Raji (cell line): ENCODE measurements around the gene STK40.

ENCODE experiments used
- POLR2A ChIP-seq: IDR thresholded peaks from 2 replicates; pipeline ENCODE4 v1.6.1; 2011; ENCODE audit warnings: low read depth, low read length, control low read depth; ENCODE audit not compliant: insufficient read depth

Gene STK40

DNA sequence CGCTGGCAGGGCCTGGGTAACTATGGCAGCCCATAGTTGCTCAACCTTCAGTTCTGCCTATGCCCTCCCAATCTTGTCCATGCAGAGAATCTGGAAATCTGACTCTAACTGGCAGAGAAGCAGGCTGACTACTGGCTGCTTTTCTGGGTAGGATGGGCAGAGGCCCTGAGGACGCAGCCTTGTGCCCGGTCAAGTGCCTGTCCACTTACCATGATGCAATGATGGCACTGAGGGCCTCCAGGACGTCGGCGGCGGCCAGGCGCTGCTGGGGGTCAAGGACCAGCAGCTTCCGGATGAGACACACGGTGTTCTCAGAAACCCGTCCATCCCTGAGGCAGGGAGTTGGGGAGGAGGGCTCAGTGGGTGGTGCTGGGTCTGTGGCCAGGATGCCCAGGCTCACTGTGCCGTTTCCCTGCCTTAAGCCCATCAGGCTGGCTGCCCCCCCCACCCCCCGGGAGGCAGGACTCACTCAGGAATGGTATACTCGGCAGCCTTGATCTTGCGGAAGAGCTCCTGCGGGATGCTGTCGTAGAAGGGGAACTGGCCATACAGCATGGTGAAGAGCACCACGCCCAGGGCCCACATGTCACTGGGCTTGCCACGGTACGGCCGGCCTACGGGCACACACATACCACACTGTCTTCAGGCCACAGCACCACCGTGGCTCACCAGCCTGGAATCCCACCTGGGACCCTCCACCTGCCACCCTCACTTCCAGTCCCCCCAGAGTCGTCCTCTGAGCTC, 41.9 kb downstream of the STK40 start:
- no peak for TF ChIP-seq POLR2A

DNA sequence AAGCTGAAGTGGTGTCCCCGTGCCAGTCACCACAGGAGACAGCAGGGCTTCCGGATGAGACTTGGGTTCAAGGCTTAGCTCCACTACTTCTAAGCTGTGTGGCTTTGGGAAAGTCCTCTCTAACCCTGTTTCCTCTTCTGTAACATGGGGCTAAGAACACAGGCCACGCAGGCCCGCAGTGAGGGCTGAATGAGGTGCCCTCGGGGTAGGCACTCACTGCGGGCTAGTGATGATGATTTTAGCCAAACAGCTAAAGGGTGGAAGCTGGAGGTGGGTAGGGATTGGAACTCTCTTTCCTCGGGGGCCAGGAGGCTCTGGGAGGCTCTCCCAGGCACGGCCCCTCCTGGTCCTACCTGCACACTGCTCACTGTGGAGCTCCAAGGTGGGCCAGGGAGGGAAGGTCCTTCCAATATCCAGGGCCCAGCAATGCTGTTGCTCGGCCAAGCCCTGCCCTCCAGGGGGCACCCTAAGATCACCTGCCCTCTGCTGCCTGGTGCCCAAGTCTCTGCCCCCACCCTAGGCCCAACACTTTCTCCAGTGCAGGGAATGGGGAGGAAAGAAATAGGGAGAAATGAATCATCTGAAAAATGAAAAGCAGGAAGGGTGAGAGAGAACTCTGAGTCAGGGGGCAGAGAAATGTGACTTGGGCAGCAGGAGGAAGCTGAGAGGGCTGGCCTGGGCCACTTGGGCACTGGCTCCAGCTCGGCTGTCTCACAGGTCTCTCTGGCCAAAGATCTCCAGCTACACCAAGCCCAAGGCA, 43.1 kb downstream of the STK40 start:
- no peak for TF ChIP-seq POLR2A

DNA sequence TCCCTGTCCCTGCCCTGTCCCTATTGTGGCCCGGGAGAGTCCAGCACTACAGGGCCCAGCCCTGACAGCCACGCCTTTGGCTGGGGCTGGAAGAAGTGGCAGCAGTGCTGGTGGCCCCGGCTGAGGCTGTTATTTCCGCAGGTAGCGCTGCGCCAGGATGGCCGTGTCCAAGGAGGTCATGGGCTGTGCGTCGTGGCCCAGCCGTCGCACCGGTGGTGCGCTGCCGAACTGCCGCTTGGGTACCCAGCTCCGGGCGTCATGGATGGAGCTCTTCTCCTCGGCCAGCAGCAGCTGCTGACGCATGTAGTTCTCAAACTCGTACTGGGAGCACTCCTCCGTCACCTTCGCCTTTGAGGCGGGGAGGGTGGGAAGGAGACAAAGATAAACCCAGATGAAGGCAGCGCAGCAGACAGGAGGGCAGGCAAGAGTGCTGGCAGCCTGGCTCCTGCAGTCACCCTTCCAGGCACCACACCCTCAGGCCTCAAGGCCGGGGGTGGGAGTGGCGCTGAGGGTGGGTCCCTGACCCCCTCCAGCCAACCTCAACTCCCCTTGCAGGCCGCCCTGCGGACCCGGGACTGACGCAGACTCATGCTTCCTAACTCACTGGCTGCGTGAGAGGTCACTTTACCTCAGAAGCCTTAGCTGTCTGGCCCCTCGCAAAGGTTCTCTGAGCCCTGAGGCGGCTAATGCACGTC, 44.0 kb downstream of the STK40 start:
- TF ChIP-seq POLR2A = no peak

DNA sequence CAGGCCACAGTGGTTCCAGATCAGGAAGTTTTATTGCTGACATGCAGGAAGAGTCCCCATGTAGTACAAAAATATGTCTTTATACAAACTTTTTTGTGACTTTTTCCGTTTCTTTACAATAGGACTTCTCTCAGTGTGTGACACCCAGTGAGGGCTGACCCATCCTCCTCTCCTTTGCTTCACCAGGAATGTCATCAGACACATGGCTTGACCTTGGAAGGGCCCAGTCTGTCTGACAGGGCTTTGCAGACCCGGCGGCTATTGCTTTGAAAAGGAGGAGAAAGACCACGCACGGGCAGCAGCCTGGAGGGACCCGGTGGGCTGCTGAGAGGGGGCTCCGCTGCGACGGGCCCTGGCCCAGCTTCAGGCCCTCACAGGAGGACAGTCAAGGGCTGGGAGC, 46.1 kb downstream of the STK40 start:
- TF ChIP-seq POLR2A = no peak

DNA sequence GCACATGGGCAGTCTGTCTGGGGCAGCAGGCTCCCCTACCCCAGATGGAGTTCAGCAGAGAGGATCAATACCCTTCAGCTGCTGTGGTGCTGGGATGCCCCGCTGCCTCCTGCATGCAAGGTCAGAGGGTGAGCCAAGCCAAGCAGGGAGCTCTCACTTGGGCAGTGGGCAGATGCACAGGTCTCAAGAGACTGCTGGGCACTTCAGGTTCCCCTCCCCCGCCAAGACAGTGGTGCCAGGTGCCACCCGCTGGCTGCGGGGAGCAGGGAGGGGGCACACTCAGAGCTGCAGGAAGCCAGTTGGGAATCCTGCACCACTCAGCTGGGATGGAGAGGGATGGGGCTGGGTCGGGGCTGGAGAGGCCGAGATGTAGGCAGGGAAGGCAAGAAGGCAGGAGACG, 46.5 kb downstream of the STK40 start:
- TF ChIP-seq POLR2A = no peak

DNA sequence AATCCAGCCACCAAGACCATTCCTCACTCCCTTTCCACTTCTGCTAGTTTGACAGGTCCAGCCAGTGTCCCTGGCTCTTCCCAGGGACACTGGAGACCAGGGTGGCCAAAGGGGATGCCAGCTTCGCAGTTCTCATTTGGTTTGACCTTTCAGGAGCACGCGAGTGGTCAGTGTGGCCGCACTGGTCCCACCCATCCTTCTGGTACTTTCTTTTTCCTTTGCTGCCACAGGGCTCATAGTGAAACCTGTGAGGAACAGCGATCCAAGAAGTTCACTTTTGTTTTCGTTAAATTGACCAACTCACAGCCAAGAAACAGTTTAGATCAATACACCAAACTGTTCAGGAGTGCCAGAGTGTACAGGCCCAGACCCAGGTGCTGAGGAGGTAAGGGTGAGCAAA, 47.9 kb downstream of the STK40 start:
- no peak for TF ChIP-seq POLR2A

DNA sequence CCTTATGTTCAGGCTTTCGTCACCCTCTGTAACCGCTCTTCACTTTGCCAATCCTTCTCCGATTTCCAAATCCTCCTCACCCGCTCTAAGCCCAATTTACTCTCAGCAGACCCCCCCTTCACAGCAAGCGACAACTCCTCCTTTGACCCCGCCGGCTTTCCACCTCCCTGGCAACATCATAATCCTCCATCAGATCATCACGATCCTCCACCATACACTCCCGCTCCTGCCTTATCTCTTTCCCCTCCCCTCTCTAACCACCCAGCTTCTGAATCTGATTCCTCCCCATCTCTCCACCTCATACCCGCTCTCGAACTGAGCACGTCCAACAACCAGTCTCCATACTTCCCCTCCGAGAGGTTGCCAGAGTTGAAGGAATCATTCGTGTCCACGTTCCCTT, 54.8 kb downstream of the STK40 start:
- no peak for TF ChIP-seq POLR2A

DNA sequence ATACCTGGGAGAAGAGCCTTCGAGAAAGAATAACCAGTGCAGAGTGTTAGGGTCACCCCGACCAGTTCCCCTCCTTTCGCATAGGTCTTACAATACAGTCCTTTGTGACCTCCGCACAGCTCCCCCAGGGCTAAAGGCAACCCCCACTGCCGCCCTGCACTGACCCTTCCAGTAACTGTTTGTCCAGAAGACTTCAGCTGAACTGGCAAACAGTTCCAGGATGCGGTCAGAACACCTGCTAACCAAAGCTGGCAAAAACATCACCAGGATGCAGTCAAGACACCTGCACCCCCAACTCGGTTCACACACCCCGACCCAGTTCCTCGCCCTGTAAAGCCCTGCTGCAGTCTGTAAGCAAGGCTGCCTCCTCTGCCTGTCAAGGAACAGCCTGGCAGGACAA, 55.9 kb downstream of the STK40 start:
- TF ChIP-seq POLR2A = no peak

DNA sequence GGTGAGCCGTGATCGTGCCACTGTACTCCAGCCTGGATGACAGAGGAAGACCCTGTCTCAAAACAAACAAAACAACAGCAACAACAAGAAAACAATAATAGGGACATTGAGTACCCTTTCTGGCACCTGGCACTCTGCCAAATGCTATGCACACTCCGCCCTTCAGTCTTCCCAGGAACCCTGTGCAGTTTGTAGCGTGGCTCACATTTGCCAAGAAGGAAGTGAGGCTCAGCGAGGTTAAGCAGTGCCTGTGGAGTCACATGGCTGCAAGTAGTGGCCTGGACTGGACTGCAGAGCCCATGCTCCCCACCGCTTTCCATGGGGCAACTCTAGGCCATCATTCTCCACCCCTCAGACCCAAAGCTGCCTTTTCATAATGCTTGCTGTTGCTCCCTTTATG, 57.0 kb downstream of the STK40 start:
- no peak for TF ChIP-seq POLR2A

DNA sequence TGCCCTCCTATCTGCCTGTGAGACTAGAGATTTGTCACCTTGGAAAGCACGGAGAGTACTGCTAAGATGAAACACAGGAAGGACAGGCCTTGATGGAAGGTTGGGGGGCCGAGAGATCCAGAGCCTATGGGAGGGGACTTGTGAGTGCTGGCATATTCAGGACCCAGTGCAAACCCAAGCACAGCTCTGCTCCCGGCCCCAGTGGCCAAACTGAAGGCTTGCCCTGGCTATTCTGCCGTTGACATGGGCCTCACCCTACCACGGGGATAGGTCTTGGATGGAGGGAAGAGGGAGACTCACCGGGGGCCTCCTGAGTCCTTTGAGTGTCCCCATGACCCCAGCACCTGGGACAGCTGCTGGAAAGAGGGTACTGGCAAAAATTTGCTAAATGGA, 57.6 kb downstream of the STK40 start:
- no peak for TF ChIP-seq POLR2A

DNA sequence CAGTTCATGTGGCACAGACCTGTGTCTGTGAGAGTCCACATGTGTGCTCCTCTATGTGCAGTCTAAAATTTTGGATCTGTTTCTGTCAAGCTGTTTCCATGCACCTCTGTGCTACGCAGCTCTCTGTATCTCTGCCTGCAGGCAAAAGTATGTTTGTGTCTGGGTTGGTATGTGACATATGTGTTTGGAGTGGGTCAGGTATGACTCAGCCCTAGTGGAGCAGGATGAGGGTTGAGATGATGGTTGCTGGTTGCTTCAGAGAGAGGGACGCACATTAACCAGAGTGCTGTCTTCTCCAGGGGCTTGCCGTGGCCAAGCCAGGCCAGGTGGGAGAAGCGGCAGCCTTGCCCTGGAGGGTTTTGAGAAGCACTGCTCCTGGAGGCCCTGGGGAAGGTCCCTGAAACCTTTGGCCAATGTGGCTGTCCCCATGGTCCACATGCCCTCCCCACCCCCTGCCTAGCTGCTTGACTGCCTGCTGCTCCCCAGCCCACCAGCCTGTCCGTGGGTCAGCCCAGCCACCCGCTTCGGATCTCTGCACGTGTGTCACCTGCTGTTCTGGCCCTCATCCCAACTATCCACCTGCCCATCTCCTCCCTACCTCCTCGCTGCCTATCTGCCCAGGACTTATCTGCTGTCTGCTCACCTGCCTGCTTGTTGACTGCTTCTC, 58.2 kb downstream of the STK40 start:
- TF ChIP-seq POLR2A = no peak

DNA sequence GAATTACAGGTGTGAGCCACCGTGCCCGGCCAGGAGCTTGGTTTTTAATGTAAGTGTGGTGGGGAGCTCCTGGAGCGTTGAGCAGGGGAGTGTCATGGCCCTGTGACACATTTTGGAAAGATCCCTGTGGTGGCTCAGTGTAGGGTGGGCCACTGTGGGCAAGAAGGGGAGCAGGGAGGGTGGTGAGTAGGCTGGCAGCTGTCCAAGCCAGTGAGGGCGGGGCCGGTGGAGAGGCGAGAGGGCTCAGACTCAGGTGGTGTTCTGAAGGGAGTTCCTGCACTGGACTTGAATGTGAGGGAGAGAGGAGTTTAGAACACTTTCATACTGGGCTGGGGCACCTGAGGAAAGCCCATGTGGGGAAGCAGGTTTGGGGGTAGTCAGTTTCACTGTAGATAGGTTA, 59.2 kb downstream of the STK40 start:
- no peak for TF ChIP-seq POLR2A

DNA sequence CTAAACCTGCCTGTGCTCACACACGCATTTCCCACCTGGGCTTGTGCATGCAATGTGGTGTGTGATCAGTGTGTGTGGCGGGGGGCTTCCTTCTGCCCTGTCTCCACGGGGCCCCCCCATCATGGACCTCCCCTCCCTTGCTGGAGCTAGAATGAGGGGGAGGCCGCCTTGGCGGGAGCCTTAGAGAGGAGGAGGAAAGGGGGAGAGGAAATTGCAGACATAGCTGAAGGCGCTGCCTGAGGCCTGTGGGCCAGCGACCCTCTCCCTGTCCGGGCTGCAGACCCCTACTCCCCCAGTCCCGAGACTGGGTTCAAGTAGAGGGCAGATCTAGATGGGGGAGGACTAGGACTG, 61.4 kb downstream of the STK40 start:
- no peak for TF ChIP-seq POLR2A

DNA sequence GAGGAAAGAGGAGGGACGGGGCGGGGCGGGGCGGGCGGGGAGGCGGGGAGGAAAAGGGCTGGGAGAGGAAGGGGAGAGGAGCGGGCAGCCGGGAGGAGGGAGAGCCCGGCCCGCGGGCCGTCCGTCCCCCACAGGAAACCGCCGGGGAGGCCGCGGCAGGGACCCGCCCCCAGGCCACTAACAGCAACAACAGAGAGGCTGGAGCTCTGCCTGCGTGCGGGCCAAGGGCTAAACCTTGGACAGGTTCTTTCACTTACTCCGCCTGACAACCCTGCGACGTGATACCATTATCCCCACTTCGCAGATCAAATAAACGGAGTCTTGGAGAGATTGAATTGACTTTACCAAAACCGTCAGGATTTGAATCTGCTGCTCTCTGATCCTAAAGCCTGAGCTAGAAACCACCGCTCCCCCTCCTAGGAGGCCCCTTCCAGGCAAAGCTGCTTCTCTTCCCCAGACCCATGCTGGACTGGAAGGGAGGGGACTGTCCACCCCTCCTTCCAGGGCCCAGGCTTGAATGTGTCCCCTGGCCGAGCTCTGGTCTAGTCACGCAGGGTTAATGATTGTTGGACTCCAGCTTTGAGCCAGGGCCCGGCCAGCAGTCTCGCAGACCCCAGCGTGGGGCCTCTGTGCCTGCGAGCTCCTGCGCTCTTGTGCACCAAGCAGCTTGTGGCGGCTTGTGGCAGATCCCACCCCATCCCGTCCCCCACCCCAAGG, 61.9 kb downstream of the STK40 start, which contains the start of gene EVA1B:
Gene EVA1B (minus strand): TSS at position 10 of the 717 bp plus-strand sequence. CDS start 608 bp downstream, outside the sequence.
- no peak for TF ChIP-seq POLR2A
